Stomach (tissue), 9 donors: Measurements from ENCODE around the gene CLIC6. TPM values are rescaled to one million over a fixed set of nuclear protein-coding genes. Genes with fewer than 3 reads are reported as not detected.

Experiments
- DNase-seq, 2 donors: peaks; one replicate each; pipeline versions ENCODE4 v3.0.0 to v3.0.0-alpha.2; 2013 to 2019
- H3K27ac ChIP-seq, 5 donors: fragments of 200-600 bp in 4 of 5; sonication (generic) in 4 of 5; one replicate each; pipeline ENCODE4 v1.5.1; 2013 to 2019; ENCODE audit warnings: mild to moderate bottlenecking in 1 of 5, moderate library complexity in 1 of 5
- H3K27me3 ChIP-seq, 3 donors: fragments of 200-600 bp; sonication (generic); one replicate each; pipeline ENCODE4 v1.5.1; 2017 to 2019; ENCODE audit warnings: mixed run types in 1 of 3
- H3K36me3 ChIP-seq, 4 donors: fragments of 200-600 bp; sonication (generic); 1 replicate in 3 of 4; 2 replicates in 1 of 4; pipeline ENCODE4 v1.5.1; 2016 to 2019
- H3K4me1 ChIP-seq, 4 donors: fragments of 200-600 bp; sonication (generic); one replicate each; pipeline ENCODE4 v1.5.1; 2016 to 2019
- H3K4me3 ChIP-seq, 4 donors: fragments of 200-600 bp; sonication (generic) in 3 of 4; one replicate each; pipeline ENCODE4 v1.5.1; 2016 to 2019; ENCODE audit warnings: mild to moderate bottlenecking in 1 of 4
- H3K9me3 ChIP-seq, 4 donors: fragments of 200-600 bp; sonication (generic); one replicate each; pipeline ENCODE4 v1.5.1; 2016 to 2019
- CTCF ChIP-seq, 7 experiments: fragments of 450-650 bp in 4 of 7; fragments of 200-600 bp in 3 of 7; sonication (generic) in 3 of 7; IDR thresholded peaks; one replicate each; pipeline ENCODE4 v1.5.1; 2016 to 2019; ENCODE audit warnings: antibody characterized with exemption in 7 of 7, control low read depth in 2 of 7, mild to moderate bottlenecking in 1 of 7
- EP300 ChIP-seq: sonication (generic); formaldehyde crosslinking; IDR thresholded peaks from one replicate; pipeline ENCODE4 v1.6.1; 2017; ENCODE audit warnings: antibody characterized with exemption
- POLR2A ChIP-seq, 4 donors: fragments of 450-650 bp; IDR thresholded peaks; one replicate each; pipeline ENCODE4 v1.6.1; 2016; ENCODE audit warnings: antibody characterized with exemption in 4 of 4, control low read depth in 2 of 4, mild to moderate bottlenecking in 1 of 4, moderate library complexity in 1 of 4
- POLR2AphosphoS5 ChIP-seq, 3 donors: sonication (generic); formaldehyde crosslinking; IDR thresholded peaks; one replicate each; pipeline ENCODE4 v1.6.1; 2016; ENCODE audit warnings: antibody characterized with exemption in 3 of 3
- WGBS, 5 donors: extraction: QIAGEN DNeasy Blood & Tissue Kit in 3 of 5; methylation state at CpG; one replicate each; pipeline versions ENCODE4 v1.1.5 to v1.1.7; 2013 to 2018; 5-methylcytosine and 5-hydroxymethylcytosine counted together
- intact Hi-C: fragments of 100-400 bp; cut with DNase I; formaldehyde crosslinking; loops from one replicate; pipeline ENCODE4 v1.15.1; 2023; ENCODE audit warnings: low total_unique reads
- polyA plus RNA-seq, 3 donors: library from polyadenylated mRNA; stranded (reverse); fragments of 200-250 nt; gene quantifications; one replicate each; pipeline ENCODE4 v1.2.3, GENCODE V29; 2013
- total RNA-seq, 5 donors: library from RNA; depleted of rRNA; stranded (reverse); fragments of >200 nt; gene quantifications; one replicate each; pipeline versions ENCODE4 v1.1.0 to v1.2.3, GENCODE V29; 2014 to 2016
- donor health status: healthy with polysubstance abuse.
- donor health status: Bipolar disorder and iron deficiency.
- donor health status: healthy.

CLIC6 gene
- total and polyA plus RNA-seq, 8 donors, result 3.8 to 103 (median 64.8) TPM

- 74 to 88% (median 81%) methylated on average over 4 of the region's 4 CpGs for WGBS, 5 donors
- Histone ChIP-seq H3K4me1 (no peaks in the 10 kb centered on the region), H3K27me3 (peaks cover 0 to 7% (median 0%) of the 10 kb centered on the region in 3 donors), H3K27ac (no peak overlapping the region), H3K36me3 (no peaks in the 10 kb centered on the region), H3K9me3 (no peaks in the 10 kb centered on the region), H3K4me3 (no peak overlapping the region)
- intact Hi-C loops, result no loop called here
- no peak for DNase-seq
- TF ChIP-seq CTCF (IDR thresholded peaks at IDR 0.05) (no peak), POLR2A (IDR thresholded peaks at IDR 0.05) (no peak), POLR2AphosphoS5 (IDR thresholded peaks at IDR 0.05) (no peak), EP300 (no peak)
Observed at GRCh38 chr21:34632498-34632897, 36.3 kb upstream of the CLIC6 start.

- WGBS, 5 donors, result 71 to 85% (median 78%) methylated on average over 3 of the region's 3 CpGs
- no peak for DNase-seq
- Histone ChIP-seq H3K36me3 (no peaks in the 10 kb centered on the region), H3K9me3 (no peaks in the 10 kb centered on the region), H3K4me3 (no peak overlapping the region), H3K4me1 (peaks cover 0 to 4% (median 0%) of the 10 kb centered on the region in 4 donors), H3K27ac (no peak overlapping the region), H3K27me3 (peaks cover 0 to 7% (median 0%) of the 10 kb centered on the region in 3 donors)
- intact Hi-C loops, result no loop called here
- TF ChIP-seq EP300, result no peak
- TF ChIP-seq POLR2AphosphoS5 (IDR thresholded peaks at IDR 0.05), result no peak
- TF ChIP-seq CTCF (IDR thresholded peaks at IDR 0.05), result peak in 1 of 7 experiments; percentile 25
- no peak for TF ChIP-seq POLR2A (IDR thresholded peaks at IDR 0.05)
Observed at GRCh38 chr21:34635307-34635706, 33.5 kb upstream of the CLIC6 start.

- Histone ChIP-seq H3K4me1 (peaks cover 0 to 4% (median 2%) of the 10 kb centered on the region in 4 donors), H3K27ac (no peak overlapping the region), H3K27me3 (peaks cover 0 to 7% (median 0%) of the 10 kb centered on the region in 3 donors), H3K36me3 (no peaks in the 10 kb centered on the region), H3K4me3 (no peak overlapping the region), H3K9me3 (no peaks in the 10 kb centered on the region)
- TF ChIP-seq CTCF (IDR thresholded peaks at IDR 0.05) (no peak), EP300 (no peak), POLR2AphosphoS5 (IDR thresholded peaks at IDR 0.05) (no peak), POLR2A (IDR thresholded peaks at IDR 0.05) (no peak)
- DNase-seq, result no peak
- intact Hi-C loops, result no loop called here
- 69 to 92% (median 88%) methylated on average over 3 of the region's 3 CpGs for WGBS, 5 donors
Observed at GRCh38 chr21:34636961-34637360, 31.8 kb upstream of the CLIC6 start.

- no peaks in the 10 kb centered on the region for H3K9me3 ChIP-seq
- DNase-seq, result no peak
- H3K27me3 ChIP-seq, result peaks cover 0 to 1% (median 0%) of the 10 kb centered on the region in 3 donors
- no peak overlapping the region for H3K27ac ChIP-seq
- H3K4me1 ChIP-seq, result peaks cover 0 to 4% (median 2%) of the 10 kb centered on the region in 4 donors
- H3K4me3 ChIP-seq, result no peak overlapping the region
- TF ChIP-seq EP300, result no peak
- TF ChIP-seq CTCF (IDR thresholded peaks at IDR 0.05), result no peak
- no peak for TF ChIP-seq POLR2AphosphoS5 (IDR thresholded peaks at IDR 0.05)
- TF ChIP-seq POLR2A (IDR thresholded peaks at IDR 0.05), result no peak
- intact Hi-C loops, result no loop called here
- no peaks in the 10 kb centered on the region for H3K36me3 ChIP-seq
- 80 to 91% (median 88%) methylated on average over 1 of the region's 1 CpG for WGBS, 5 donors
Observed at GRCh38 chr21:34639250-34639649, 29.5 kb upstream of the CLIC6 start.
